GM19468 (cell line): Measurements from ENCODE around the gene KCNA5.

Experiments used
- ATAC-seq: cut with Tn5 transposase; IDR thresholded peaks from one replicate; pipeline ENCODE4 v1.9.1; 2021; ENCODE audit warnings: mild to moderate bottlenecking, moderate library complexity, moderate number of reproducible peaks; ENCODE audit not compliant: unreplicated experiment; ENCODE audit errors: extremely low read depth

KCNA5 gene

GRCh38 chr12:5043589-5044419 lies at the start of gene KCNA5:
TSS of gene KCNA5 (plus strand) at chr12:5043879. CDS start at chr12:5044148, 269 bp downstream.
- no peak for ATAC-seq

GRCh38 chr12:4994622-4995021 lies 49.1 kb upstream of the KCNA5 start:
- no peak for ATAC-seq

- no peak for ATAC-seq
Measured at GRCh38 chr12:4996714-4997113, 47.0 kb upstream of the KCNA5 start.

GRCh38 chr12:4997939-4998338 lies 45.7 kb upstream of the KCNA5 start:
- no peak for ATAC-seq

- ATAC-seq: no peak
Measured at GRCh38 chr12:5000204-5000603, 43.5 kb upstream of the KCNA5 start.

- ATAC-seq: no peak
Measured at GRCh38 chr12:5000658-5001385, 42.9 kb upstream of the KCNA5 start.

- ATAC-seq: no peak
Measured at GRCh38 chr12:5003025-5003666, 40.5 kb upstream of the KCNA5 start.

- ATAC-seq: no peak
Measured at GRCh38 chr12:5008661-5009060, 35.0 kb upstream of the KCNA5 start.

GRCh38 chr12:5010151-5010550 lies 33.5 kb upstream of the KCNA5 start:
- no peak for ATAC-seq

GRCh38 chr12:5012337-5012736 lies 31.3 kb upstream of the KCNA5 start:
- ATAC-seq: no peak

- no peak for ATAC-seq
Measured at GRCh38 chr12:5013266-5013730, 30.4 kb upstream of the KCNA5 start.

- ATAC-seq: no peak
Measured at GRCh38 chr12:5014269-5014668, 29.4 kb upstream of the KCNA5 start.

- ATAC-seq: no peak
Measured at GRCh38 chr12:5015711-5016492, 27.8 kb upstream of the KCNA5 start.

GRCh38 chr12:5016526-5016925 lies 27.2 kb upstream of the KCNA5 start:
- no peak for ATAC-seq

- ATAC-seq: no peak
Measured at GRCh38 chr12:5017638-5018348, 25.9 kb upstream of the KCNA5 start.

- ATAC-seq: no peak
Measured at GRCh38 chr12:5018677-5019076, 25.0 kb upstream of the KCNA5 start.

GRCh38 chr12:5022025-5022424 lies 21.7 kb upstream of the KCNA5 start:
- ATAC-seq: no peak

- no peak for ATAC-seq
Measured at GRCh38 chr12:5022465-5023061, 21.1 kb upstream of the KCNA5 start.

- no peak for ATAC-seq
Measured at GRCh38 chr12:5023842-5024241, 19.8 kb upstream of the KCNA5 start.
